Naive B cell (primary cell): Measurements from ENCODE around the gene SPIB. TPM values are rescaled to one million over a fixed set of nuclear protein-coding genes. Genes with fewer than 3 reads are reported as not detected.

Source experiments
- ATAC-seq, 2 donors: fragments of 150-1000 bp; cut with Tn5 transposase; 2 replicates each; pipeline ENCODE4 v1.10.0; 2021; ENCODE audit warnings: low read depth in 2 of 2, mild to moderate bottlenecking in 2 of 2, moderate library complexity in 2 of 2
- DNase-seq: peaks from one replicate; pipeline ENCODE4 v3.0.0; 2022
- H3K27ac Mint-ChIP-seq, 6 donors: one replicate each; pipeline ENCODE4 v1.8.0; 2020 to 2022; ENCODE audit warnings: mild to moderate bottlenecking in 6 of 6, mixed read lengths in 6 of 6, moderate library complexity in 5 of 6, inconsistent platforms in 2 of 6
- H3K27me3 Mint-ChIP-seq, 3 donors: one replicate each; pipeline ENCODE4 v1.8.0; 2021 to 2022; ENCODE audit warnings: mixed read lengths in 3 of 3, mild to moderate bottlenecking in 1 of 3
- H3K36me3 Mint-ChIP-seq, 2 donors: one replicate each; pipeline ENCODE4 v1.8.0; 2020 to 2022; ENCODE audit warnings: mixed read lengths in 2 of 2, inconsistent platforms in 1 of 2, mild to moderate bottlenecking in 1 of 2
- H3K4me1 Mint-ChIP-seq, 3 donors: one replicate each; pipeline ENCODE4 v1.8.0; 2020 to 2022; ENCODE audit warnings: mixed read lengths in 3 of 3, inconsistent platforms in 1 of 3, mild to moderate bottlenecking in 1 of 3, moderate library complexity in 1 of 3
- H3K4me3 Mint-ChIP-seq, 8 donors: one replicate each; pipeline ENCODE4 v1.8.0; 2020 to 2022; ENCODE audit warnings: mild to moderate bottlenecking in 8 of 8, mixed read lengths in 8 of 8, moderate library complexity in 8 of 8, inconsistent platforms in 2 of 8
- H3K9me3 Mint-ChIP-seq, 7 donors: one replicate each; pipeline ENCODE4 v1.8.0; 2020 to 2022; ENCODE audit warnings: mixed read lengths in 7 of 7, mild to moderate bottlenecking in 5 of 7, inconsistent platforms in 2 of 7, moderate library complexity in 1 of 7
- polyA plus RNA-seq, 6 donors: library from polyadenylated mRNA; unstranded; fragments of 300-500 nt; fragmentation: Illumina TruSeq; gene quantifications; one replicate each; pipeline ENCODE4 v1.2.3, GENCODE V29; 2021; ENCODE audit warnings: low read depth in 6 of 6

The SPIB gene
- 100 to 1,000 TPM; 218 to 343 (median 286) TPM for polyA plus RNA-seq

DNA sequence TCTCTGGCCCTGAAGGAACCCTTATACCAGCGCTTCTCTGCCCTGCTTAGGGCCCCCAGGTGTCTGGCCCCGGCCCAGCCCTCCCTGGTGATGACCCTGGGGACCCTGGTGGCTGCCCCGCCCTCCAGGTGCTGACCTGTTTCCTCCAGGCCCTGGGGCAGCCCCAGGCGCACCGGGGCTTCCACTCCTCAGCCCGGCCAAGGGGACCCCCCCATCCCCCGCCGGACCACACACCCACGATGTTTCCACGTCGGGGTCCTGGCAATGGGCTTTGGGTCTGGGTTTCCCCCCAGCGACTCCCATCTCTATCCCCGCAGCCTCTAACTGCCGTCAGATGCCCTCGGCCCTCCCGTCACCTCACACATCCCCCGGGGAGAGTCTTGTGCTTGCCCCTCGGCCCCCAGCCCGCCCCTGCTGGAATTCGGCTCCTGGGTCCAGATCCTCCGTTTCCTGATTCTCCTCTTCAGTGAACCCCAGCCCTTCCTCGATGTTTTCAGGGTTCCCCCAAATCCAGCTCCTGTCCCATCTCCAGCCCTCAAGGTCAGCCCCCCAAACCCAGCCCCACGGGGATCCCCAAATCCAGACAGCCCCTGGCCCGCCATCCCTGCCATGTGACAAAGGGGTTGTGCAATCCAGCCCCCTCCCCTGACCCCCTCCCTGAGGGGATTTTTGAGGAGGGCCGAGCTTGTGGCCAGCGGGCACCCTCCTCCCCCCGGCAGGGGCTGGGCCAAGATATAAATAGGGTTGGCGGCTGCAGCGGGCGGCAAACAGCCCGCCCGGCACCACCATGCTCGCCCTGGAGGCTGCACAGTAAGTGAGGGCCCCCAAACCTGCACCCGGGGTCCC is at the start of gene SPIB:
Gene SPIB (plus strand): TSS at position 763 of the 846 bp plus-strand sequence. CDS start 25 bp downstream, at position 788.
- H3K4me3 Mint-ChIP-seq, result peak within 1 kb of the TSS; percentile 96 to 100 (median 99)
- no peaks in the 10 kb centered on the region for H3K9me3 Mint-ChIP-seq
- DNase-seq (peak; percentile 74), ATAC-seq (peak; percentile 5 to 11)
- H3K4me1 Mint-ChIP-seq, result peaks cover 53 to 73% (median 65%) of the 10 kb centered on the region in 3 donors
- H3K27ac Mint-ChIP-seq, result peak within 1 kb of the TSS; percentile 97 to 99 (median 99)
- no peaks in the 10 kb centered on the region for H3K27me3 Mint-ChIP-seq
- H3K36me3 Mint-ChIP-seq, result peaks cover 12 to 32% of the 10 kb centered on the region in 2 donors

DNA sequence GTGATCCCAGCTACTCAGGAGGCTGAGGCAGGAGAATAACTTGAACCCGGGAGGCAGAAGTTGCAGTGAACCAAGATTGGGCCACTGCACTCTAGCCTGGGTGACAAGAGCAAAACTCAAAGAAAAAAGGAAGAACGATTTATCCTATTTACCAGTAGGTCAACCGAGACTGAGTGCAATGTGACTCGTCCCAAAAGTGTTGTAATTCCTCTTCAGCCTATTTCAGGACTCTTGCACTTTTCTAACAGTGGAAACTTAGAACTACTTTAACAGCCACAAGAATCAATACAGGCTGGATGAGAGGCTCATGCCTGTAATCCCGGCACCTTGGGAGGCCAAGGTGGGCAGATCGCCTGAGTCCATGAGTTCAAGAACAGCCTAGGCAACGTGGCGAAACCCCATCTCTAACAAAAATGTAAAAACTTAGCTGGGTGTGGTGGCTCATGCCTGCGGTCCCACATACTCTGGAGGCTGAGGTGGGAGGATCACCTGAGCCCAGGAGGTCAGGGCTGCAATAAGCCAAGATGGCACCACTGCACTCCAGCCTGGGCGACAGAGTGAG is 46.7 kb upstream of the SPIB start:
- no peak for ATAC-seq
- no peak for DNase-seq
- H3K27ac Mint-ChIP-seq, result no peak overlapping the region

GRCh38 chr19:50376166-50377050 is 42.3 kb upstream of the SPIB start, which contains the start of gene NR1H2:
TSS of gene NR1H2 (plus strand) at chr19:50376457. CDS start at chr19:50377606, 1,149 bp downstream.
- Mint-ChIP-seq H3K36me3 (peaks cover 9 to 44% of the 10 kb centered on the region in 2 donors), H3K27me3 (no peaks in the 10 kb centered on the region), H3K9me3 (peaks cover 0 to 2% (median 0%) of the 10 kb centered on the region in 7 donors), H3K4me1 (peaks cover 26 to 41% (median 37%) of the 10 kb centered on the region in 3 donors), H3K4me3 (peak within 1 kb of the TSS; percentile 92 to 100 (median 98)), H3K27ac (peak within 1 kb of the TSS; percentile 99 to 100 (median 100))
- ATAC-seq (peak; percentile 85 to 87), DNase-seq (peak; percentile 93)

More for the DNA sequence above, 46.7 kb upstream of the SPIB start:
- Mint-ChIP-seq H3K9me3 (peaks cover 0 to 2% (median 0%) of the 10 kb centered on the region in 7 donors), H3K4me1 (peaks cover 26 to 30% (median 29%) of the 10 kb centered on the region in 3 donors), H3K27me3 (no peaks in the 10 kb centered on the region), H3K36me3 (peaks cover 0 to 10% of the 10 kb centered on the region in 2 donors), H3K4me3 (no peak overlapping the region)

GRCh38 chr19:50377051-50377461 is 41.7 kb upstream of the SPIB start:
- Mint-ChIP-seq H3K4me3 (peak overlapping the region; percentile 63 to 100 (median 97)), H3K9me3 (peaks cover 0 to 2% (median 0%) of the 10 kb centered on the region in 7 donors), H3K27me3 (no peaks in the 10 kb centered on the region), H3K36me3 (peaks cover 9 to 46% of the 10 kb centered on the region in 2 donors), H3K4me1 (peaks cover 26 to 41% (median 37%) of the 10 kb centered on the region in 3 donors), H3K27ac (peak overlapping the region; percentile 76 to 100 (median 93))
- DNase-seq (no peak), ATAC-seq (peak; percentile 4 to 6)

DNA sequence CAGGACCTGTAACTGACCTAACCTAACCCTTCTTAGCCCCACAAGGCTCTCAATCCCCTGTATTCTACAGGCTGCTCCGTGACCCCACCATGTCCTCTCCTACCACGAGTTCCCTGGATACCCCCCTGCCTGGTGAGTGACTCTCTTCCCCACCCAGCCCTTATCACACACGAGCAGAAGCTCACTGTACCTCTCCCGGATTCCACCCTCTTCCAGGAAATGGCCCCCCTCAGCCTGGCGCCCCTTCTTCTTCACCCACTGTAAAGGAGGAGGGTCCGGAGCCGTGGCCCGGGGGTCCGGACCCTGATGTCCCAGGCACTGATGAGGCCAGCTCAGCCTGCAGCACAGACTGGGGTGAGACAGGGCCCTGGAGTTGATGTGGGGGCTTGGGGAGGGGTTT is 41.2 kb upstream of the SPIB start:
- ATAC-seq, result no peak
- peak overlapping the region; percentile 76 to 100 (median 93) for H3K27ac Mint-ChIP-seq
- H3K36me3 Mint-ChIP-seq, result peaks cover 9 to 46% of the 10 kb centered on the region in 2 donors
- H3K27me3 Mint-ChIP-seq, result no peaks in the 10 kb centered on the region
- H3K4me3 Mint-ChIP-seq, result peak overlapping the region in 7 of 8 donors; percentile 15 to 100 (median 95)
- no peak for DNase-seq
- H3K9me3 Mint-ChIP-seq, result peaks cover 0 to 2% (median 0%) of the 10 kb centered on the region in 7 donors
- H3K4me1 Mint-ChIP-seq, result peaks cover 26 to 41% (median 37%) of the 10 kb centered on the region in 3 donors

DNA sequence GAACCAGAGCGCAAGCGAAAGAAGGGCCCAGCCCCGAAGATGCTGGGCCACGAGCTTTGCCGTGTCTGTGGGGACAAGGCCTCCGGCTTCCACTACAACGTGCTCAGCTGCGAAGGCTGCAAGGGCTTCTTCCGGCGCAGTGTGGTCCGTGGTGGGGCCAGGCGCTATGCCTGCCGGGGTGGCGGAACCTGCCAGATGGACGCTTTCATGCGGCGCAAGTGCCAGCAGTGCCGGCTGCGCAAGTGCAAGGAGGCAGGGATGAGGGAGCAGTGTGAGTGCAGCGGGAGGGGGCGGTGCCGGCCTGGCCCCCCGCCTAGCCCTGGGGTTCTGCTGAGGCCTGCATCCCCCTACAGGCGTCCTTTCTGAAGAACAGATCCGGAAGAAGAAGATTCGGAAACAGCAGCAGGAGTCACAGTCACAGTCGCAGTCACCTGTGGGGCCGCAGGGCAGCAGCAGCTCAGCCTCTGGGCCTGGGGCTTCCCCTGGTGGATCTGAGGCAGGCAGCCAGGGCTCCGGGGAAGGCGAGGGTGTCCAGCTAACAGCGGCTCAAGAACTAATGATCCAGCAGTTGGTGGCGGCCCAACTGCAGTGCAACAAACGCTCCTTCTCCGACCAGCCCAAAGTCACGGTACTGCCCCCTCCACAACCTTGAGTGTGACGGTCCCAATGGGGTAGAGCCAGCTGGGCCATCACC is 40.4 kb upstream of the SPIB start:
- H3K9me3 Mint-ChIP-seq, result peaks cover 0 to 2% (median 0%) of the 10 kb centered on the region in 7 donors
- ATAC-seq (no peak), DNase-seq (no peak)
- peaks cover 9 to 46% of the 10 kb centered on the region in 2 donors for H3K36me3 Mint-ChIP-seq
- H3K4me1 Mint-ChIP-seq, result peaks cover 30 to 46% (median 40%) of the 10 kb centered on the region in 3 donors
- H3K27me3 Mint-ChIP-seq, result no peaks in the 10 kb centered on the region
- peak overlapping the region in 5 of 8 donors; percentile 43 to 99 (median 66) for H3K4me3 Mint-ChIP-seq
- peak overlapping the region in 3 of 6 donors; percentile 56 to 100 (median 94) for H3K27ac Mint-ChIP-seq

GRCh38 chr19:50378863-50379236 is 39.9 kb upstream of the SPIB start:
- Mint-ChIP-seq H3K36me3 (peaks cover 9 to 46% of the 10 kb centered on the region in 2 donors), H3K4me1 (peaks cover 35 to 51% (median 45%) of the 10 kb centered on the region in 3 donors), H3K4me3 (peak overlapping the region in 2 of 8 donors; percentile 42 to 60), H3K9me3 (peaks cover 0 to 2% (median 0%) of the 10 kb centered on the region in 7 donors), H3K27me3 (no peaks in the 10 kb centered on the region), H3K27ac (peak overlapping the region in 1 of 6 donors; percentile 100)
- no peak for ATAC-seq
- no peak for DNase-seq

GRCh38 chr19:50379602-50380001 is 39.1 kb upstream of the SPIB start:
- peaks cover 0 to 2% (median 0%) of the 10 kb centered on the region in 7 donors for H3K9me3 Mint-ChIP-seq
- peak overlapping the region in 2 of 8 donors; percentile 39 to 63 for H3K4me3 Mint-ChIP-seq
- H3K4me1 Mint-ChIP-seq, result peaks cover 42 to 58% (median 53%) of the 10 kb centered on the region in 3 donors
- DNase-seq (no peak), ATAC-seq (no peak)
- peaks cover 9 to 46% of the 10 kb centered on the region in 2 donors for H3K36me3 Mint-ChIP-seq
- H3K27ac Mint-ChIP-seq, result peak overlapping the region in 4 of 6 donors; percentile 24 to 100 (median 54)
- no peaks in the 10 kb centered on the region for H3K27me3 Mint-ChIP-seq

DNA sequence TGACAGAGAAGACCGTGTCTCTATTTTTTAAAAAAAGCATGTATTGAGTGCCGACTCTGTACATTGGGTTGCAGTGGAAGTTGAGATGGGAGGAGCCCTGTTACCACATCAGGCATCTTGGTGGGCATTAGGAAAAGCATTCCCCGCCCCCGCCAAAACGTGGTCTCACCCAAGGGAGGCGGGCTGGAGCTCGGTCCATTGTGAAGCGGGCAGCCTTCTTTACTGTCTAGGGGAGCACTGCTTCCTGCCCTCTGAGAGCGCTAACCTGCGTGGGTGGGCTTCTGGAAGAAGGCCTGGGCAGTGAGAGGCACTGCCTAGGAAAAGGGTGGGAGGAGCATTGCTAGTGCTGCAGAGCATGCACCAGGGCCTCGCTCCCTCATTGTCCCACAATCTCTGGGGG is 38.6 kb upstream of the SPIB start:
- H3K27me3 Mint-ChIP-seq, result no peaks in the 10 kb centered on the region
- peaks cover 0 to 2% (median 0%) of the 10 kb centered on the region in 7 donors for H3K9me3 Mint-ChIP-seq
- peaks cover 9 to 46% of the 10 kb centered on the region in 2 donors for H3K36me3 Mint-ChIP-seq
- H3K27ac Mint-ChIP-seq, result peak overlapping the region in 3 of 6 donors; percentile 4 to 100 (median 78)
- peaks cover 47 to 64% (median 58%) of the 10 kb centered on the region in 3 donors for H3K4me1 Mint-ChIP-seq
- ATAC-seq (no peak), DNase-seq (no peak)
- peak overlapping the region in 3 of 8 donors; percentile 39 to 63 (median 41) for H3K4me3 Mint-ChIP-seq

DNA sequence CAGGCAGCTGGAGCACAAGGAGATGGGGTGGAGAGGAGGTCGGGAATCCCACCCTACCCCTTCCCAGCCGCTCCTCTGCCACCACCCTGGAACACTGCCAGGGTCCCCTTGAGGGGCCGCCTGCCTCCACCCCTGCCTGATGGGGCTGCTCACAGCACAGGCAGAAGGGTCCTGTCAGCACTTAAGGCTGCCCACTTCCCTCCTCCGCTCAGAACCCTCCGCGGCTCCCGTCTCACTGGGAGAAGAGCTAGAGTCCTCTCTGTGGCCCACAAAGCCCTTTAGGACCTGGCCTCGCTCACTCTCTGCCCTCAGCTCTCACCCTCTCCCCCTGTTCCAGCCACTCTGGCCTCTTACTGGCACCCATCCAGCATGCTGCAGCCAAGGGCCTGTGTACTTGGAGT is 38.0 kb upstream of the SPIB start:
- Mint-ChIP-seq H3K27me3 (no peaks in the 10 kb centered on the region), H3K36me3 (peaks cover 9 to 46% of the 10 kb centered on the region in 2 donors), H3K4me3 (peak overlapping the region in 4 of 8 donors; percentile 20 to 63 (median 46)), H3K9me3 (peaks cover 0 to 2% (median 0%) of the 10 kb centered on the region in 7 donors), H3K4me1 (peaks cover 49 to 66% (median 61%) of the 10 kb centered on the region in 3 donors), H3K27ac (peak overlapping the region in 2 of 6 donors; percentile 67 to 80)
- ATAC-seq (no peak), DNase-seq (no peak)

DNA sequence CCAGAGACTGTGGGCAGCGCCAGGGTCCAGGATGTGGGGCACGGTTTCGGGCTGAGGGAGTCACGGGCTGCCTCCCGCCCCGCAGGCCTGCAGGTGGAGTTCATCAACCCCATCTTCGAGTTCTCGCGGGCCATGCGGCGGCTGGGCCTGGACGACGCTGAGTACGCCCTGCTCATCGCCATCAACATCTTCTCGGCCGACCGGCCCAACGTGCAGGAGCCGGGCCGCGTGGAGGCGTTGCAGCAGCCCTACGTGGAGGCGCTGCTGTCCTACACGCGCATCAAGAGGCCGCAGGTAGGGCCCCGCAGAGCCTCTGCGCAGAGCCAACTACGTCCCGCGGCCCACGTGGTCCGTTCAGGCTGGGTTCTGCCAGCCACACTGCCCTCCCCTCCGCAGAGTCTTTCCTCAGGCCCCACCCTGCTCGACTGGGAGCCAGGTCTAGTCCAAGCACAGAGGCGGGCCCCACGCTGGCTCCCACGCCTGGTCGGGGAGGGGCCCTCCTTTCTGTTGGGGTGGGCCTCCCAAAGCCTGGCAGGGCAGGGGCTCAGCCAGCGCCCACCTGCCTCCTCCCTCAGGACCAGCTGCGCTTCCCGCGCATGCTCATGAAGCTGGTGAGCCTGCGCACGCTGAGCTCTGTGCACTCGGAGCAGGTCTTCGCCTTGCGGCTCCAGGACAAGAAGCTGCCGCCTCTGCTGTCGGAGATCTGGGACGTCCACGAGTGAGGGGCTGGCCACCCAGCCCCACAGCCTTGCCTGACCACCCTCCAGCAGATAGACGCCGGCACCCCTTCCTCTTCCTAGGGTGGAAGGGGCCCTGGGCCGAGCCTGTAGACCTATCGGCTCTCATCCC is 36.6 kb upstream of the SPIB start:
- DNase-seq (no peak), ATAC-seq (no peak)
- peaks cover 9 to 35% of the 10 kb centered on the region in 2 donors for H3K36me3 Mint-ChIP-seq
- H3K27me3 Mint-ChIP-seq, result no peaks in the 10 kb centered on the region
- peaks cover 45 to 56% (median 51%) of the 10 kb centered on the region in 3 donors for H3K4me1 Mint-ChIP-seq
- H3K27ac Mint-ChIP-seq, result peak overlapping the region in 2 of 6 donors; percentile 73 to 90
- peak overlapping the region in 1 of 8 donors; percentile 63 for H3K4me3 Mint-ChIP-seq
- H3K9me3 Mint-ChIP-seq, result peaks cover 0 to 1% (median 0%) of the 10 kb centered on the region in 7 donors
